ENCODE measurements around the gene KCNB1. TPM values are rescaled to one million over a fixed set of nuclear protein-coding genes. Genes with fewer than 3 reads are reported as not detected.

The KCNB1 gene
- total RNA-seq, 1 experiment from 2014 or later: 0.68 TPM

DNA sequence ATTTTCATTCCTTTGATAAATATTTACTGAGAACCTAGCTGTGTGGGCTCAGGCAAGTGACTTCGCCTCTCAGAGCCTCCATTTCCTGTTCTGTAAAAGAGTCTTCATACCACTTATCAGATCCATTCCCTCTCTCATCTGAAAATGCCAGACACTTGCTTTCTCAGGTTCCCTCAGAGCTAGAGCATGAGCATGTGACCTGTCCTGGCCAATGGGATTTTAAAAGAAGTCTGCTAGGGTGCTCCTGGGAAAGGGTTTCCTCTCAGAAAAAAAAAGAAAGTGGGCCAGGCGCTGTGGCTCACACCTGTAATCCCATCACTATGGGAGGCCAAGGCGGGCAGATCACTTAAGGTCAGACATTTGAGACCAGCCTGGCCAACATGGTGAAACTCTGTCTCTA is 5.3 kb downstream of the KCNB1 start:
- no peaks in the 10 kb centered on the region for H3K79me2 ChIP-seq (ENCODE audit: insufficient read depth, low read length)

More for the DNA sequence above, 5.3 kb downstream of the KCNB1 start:
- Histone ChIP-seq H4K91ac (ENCODE audit: insufficient read length, low read depth, low read length) (no peak overlapping the region), H3K4me2 (ENCODE audit: insufficient read depth, insufficient read length, low read length) (no peak overlapping the region), H2BK5ac (ENCODE audit: insufficient read length, low read length) (no peak overlapping the region), H3K79me1 (ENCODE audit: insufficient read depth, low read depth, low read length, poor library complexity, severe bottlenecking) (no peaks in the 10 kb centered on the region), H3K4ac (ENCODE audit: low read depth, low read length) (no peak overlapping the region), H3K9ac (ENCODE audit: extremely low read depth, insufficient read length, low read length) (no peak overlapping the region), H3K14ac (ENCODE audit: insufficient read depth, low read length) (no peak overlapping the region), H2AK5ac (ENCODE audit: insufficient read length, low read length) (no peak overlapping the region), H2BK12ac (ENCODE audit: insufficient read length, low read depth, low read length) (no peak overlapping the region), H3K23ac (ENCODE audit: insufficient read length, low read depth, low read length) (no peak overlapping the region), H3K27me3 (ENCODE audit: insufficient read depth, low read length) (no peaks in the 10 kb centered on the region; the same call in 1 of the 2 replicates), H3T11ph (ENCODE audit: low read length) (no peak overlapping the region), H3K9me3 (ENCODE audit: control insufficient read depth, low read depth, low read length) (no peaks in the 10 kb centered on the region), H3K56ac (ENCODE audit: insufficient read length, low read depth, low read length) (no peak overlapping the region), H3K27ac (ENCODE audit: insufficient read length, low read depth, low read length) (no peak overlapping the region), H3K18ac (ENCODE audit: insufficient read length, low read depth, low read length) (no peak overlapping the region), H2BK20ac (ENCODE audit: low read depth, low read length, poor library complexity, severe bottlenecking) (no peak overlapping the region), H3K4me1 (ENCODE audit: insufficient read depth, low read length) (no peaks in the 10 kb centered on the region), H4K20me1 (ENCODE audit: control insufficient read depth, insufficient read depth, insufficient read length) (no peaks in the 10 kb centered on the region), H2BK120ac (ENCODE audit: low read depth, low read length, poor library complexity, severe bottlenecking) (no peak overlapping the region), H4K5ac (ENCODE audit: insufficient read length, low read depth, low read length) (no peak overlapping the region), H3K23me2 (ENCODE audit: insufficient read length, low read depth, low read length, poor library complexity, severe bottlenecking) (no peaks in the 10 kb centered on the region), H4K8ac (replicated peaks; ENCODE audit: insufficient read length, low read depth, low read length) (no peak overlapping the region), H2BK15ac (ENCODE audit: low read depth, low read length) (no peak overlapping the region), H2AFZ (ENCODE audit: low read length) (no peak overlapping the region)
- H3K4me3 Mint-ChIP-seq: no peak overlapping the region
- H3K36me3 Mint-ChIP-seq (ENCODE audit: insufficient read depth in 1 of 3, low read depth in 3 of 3): peaks cover 0 to 5% (median 2%) of the 10 kb centered on the region in 3 experiments; a peak in 3 of 7 replicates
- no peaks in the 10 kb centered on the region; a peak in 1 of 5 replicates for H3K9me3 Mint-ChIP-seq
- TF ChIP-seq CTCF (conservative IDR thresholded peaks at IDR 0.05): no peak
- WGBS (ENCODE audit: extremely low coverage, insufficient read length, low lambda C conversion rate): no CpG with 5 or more reads among the region's 3 CpGs
- peaks cover 15% of the 10 kb centered on the region for H3K27me3 Mint-ChIP-seq (ENCODE audit: low read depth)
- DNase-seq: no peak
- H3K4me1 Mint-ChIP-seq: peaks cover 4 to 14% of the 10 kb centered on the region in 2 experiments; a peak in 2 of 4 replicates
- H3K27ac Mint-ChIP-seq: no peak overlapping the region; a peak in 1 of 7 replicates

Measured in H9 (cell line).